ENCODE data around the gene CMIP. TPM values are rescaled to one million over a fixed set of nuclear protein-coding genes. Genes with fewer than 3 reads are reported as not detected.

CMIP gene
- total RNA-seq, 1 experiment from 2014 or later = 48.2 TPM

DNA sequence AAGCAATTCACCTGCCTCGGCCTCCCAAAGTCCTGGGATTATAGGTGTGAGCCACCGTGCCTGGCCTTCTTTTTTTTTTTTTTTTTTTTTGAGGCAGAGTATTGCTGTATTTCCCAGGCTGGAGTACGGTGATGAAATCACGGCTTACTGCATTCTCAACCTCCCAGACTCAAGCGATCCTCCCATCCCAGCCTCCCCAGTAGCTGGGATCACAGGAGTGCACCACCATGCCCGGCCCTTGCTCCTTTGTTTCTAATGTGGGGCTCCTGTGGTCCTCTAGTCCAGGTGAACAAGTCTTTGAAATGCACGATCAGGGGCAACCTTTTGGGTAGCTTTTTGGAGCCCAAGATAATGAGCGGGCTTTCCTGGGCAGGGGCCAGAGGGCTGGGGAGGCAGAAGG, 23.2 kb downstream of the CMIP start:
- Histone ChIP-seq H3K56ac (ENCODE audit: insufficient read length, low read depth, low read length) (no peak overlapping the region), H3K18ac (ENCODE audit: insufficient read length, low read depth, low read length) (no peak overlapping the region), H4K8ac (replicated peaks; ENCODE audit: insufficient read length, low read depth, low read length) (no peak overlapping the region), H3K4ac (ENCODE audit: low read depth, low read length) (no peak overlapping the region), H2BK15ac (ENCODE audit: low read depth, low read length) (no peak overlapping the region), H4K20me1 (ENCODE audit: control insufficient read depth, insufficient read depth, insufficient read length) (peaks cover under 1% of the 10 kb centered on the region), H3K23ac (ENCODE audit: insufficient read length, low read depth, low read length) (no peak overlapping the region), H2AFZ (ENCODE audit: low read length) (no peak overlapping the region), H2BK120ac (ENCODE audit: low read depth, low read length, poor library complexity, severe bottlenecking) (no peak overlapping the region), H4K5ac (ENCODE audit: insufficient read length, low read depth, low read length) (no peak overlapping the region), H3K14ac (ENCODE audit: insufficient read depth, low read length) (no peak overlapping the region), H3K79me1 (ENCODE audit: insufficient read depth, low read depth, low read length, poor library complexity, severe bottlenecking) (peaks cover 11% of the 10 kb centered on the region), H3K4me2 (ENCODE audit: insufficient read depth, insufficient read length, low read length) (no peak overlapping the region), H2BK5ac (ENCODE audit: insufficient read length, low read length) (no peak overlapping the region), H3K4me1 (ENCODE audit: insufficient read depth, low read length) (peaks cover 3% of the 10 kb centered on the region; the same call in 1 of the 2 replicates), H3K79me2 (ENCODE audit: insufficient read depth, low read length) (peaks cover 27% of the 10 kb centered on the region; the same call in 1 of the 2 replicates), H3T11ph (ENCODE audit: low read length) (no peak overlapping the region), H2AK5ac (ENCODE audit: insufficient read length, low read length) (no peak overlapping the region), H4K91ac (ENCODE audit: insufficient read length, low read depth, low read length) (no peak overlapping the region), H3K23me2 (ENCODE audit: insufficient read length, low read depth, low read length, poor library complexity, severe bottlenecking) (no peaks in the 10 kb centered on the region), H3K27ac (ENCODE audit: insufficient read length, low read depth, low read length) (no peak overlapping the region), H2BK20ac (ENCODE audit: low read depth, low read length, poor library complexity, severe bottlenecking) (no peak overlapping the region), H3K27me3 (ENCODE audit: insufficient read depth, low read length) (no peaks in the 10 kb centered on the region), H3K9ac (ENCODE audit: extremely low read depth, insufficient read length, low read length) (no peak overlapping the region), H2BK12ac (ENCODE audit: insufficient read length, low read depth, low read length) (no peak overlapping the region), H3K9me3 (ENCODE audit: control insufficient read depth, low read depth, low read length) (no peaks in the 10 kb centered on the region)
- H3K27ac Mint-ChIP-seq = peak overlapping the region in 1 of 3 experiments; percentile 79; a peak in 1 of 7 replicates
- no peak overlapping the region for H3K4me3 Mint-ChIP-seq
- peaks cover 26 to 33% of the 10 kb centered on the region in 2 experiments for H3K4me1 Mint-ChIP-seq
- TF ChIP-seq, protein P1, sequence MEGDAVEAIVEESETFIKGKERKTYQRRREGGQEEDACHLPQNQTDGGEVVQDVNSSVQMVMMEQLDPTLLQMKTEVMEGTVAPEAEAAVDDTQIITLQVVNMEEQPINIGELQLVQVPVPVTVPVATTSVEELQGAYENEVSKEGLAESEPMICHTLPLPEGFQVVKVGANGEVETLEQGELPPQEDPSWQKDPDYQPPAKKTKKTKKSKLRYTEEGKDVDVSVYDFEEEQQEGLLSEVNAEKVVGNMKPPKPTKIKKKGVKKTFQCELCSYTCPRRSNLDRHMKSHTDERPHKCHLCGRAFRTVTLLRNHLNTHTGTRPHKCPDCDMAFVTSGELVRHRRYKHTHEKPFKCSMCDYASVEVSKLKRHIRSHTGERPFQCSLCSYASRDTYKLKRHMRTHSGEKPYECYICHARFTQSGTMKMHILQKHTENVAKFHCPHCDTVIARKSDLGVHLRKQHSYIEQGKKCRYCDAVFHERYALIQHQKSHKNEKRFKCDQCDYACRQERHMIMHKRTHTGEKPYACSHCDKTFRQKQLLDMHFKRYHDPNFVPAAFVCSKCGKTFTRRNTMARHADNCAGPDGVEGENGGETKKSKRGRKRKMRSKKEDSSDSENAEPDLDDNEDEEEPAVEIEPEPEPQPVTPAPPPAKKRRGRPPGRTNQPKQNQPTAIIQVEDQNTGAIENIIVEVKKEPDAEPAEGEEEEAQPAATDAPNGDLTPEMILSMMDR (conservative IDR thresholded peaks at IDR 0.05) = no peak
- H3K27me3 Mint-ChIP-seq (ENCODE audit: low read depth) = no peaks in the 10 kb centered on the region
- H3K9me3 Mint-ChIP-seq = no peaks in the 10 kb centered on the region
- DNase-seq = no peak
- peaks cover 1 to 14% (median 9%) of the 10 kb centered on the region in 3 experiments; a peak in 4 of 7 replicates for H3K36me3 Mint-ChIP-seq (ENCODE audit: insufficient read depth in 1 of 3, low read depth in 3 of 3)
- WGBS (ENCODE audit: extremely low coverage, insufficient read length, low lambda C conversion rate) = no CpG with 5 or more reads among the region's 8 CpGs

Data from H9 (cell line).